Dermis microvascular lymphatic vessel endothelial cell (primary cell): ENCODE data around the gene KDM7A. TPM values are rescaled to one million over a fixed set of nuclear protein-coding genes. Genes with fewer than 3 reads are reported as not detected.
"Not testable (repeated sequence)": the region's sequence is repeated elsewhere in the genome, so short reads cannot be mapped to it uniquely, and the experiment has no call there.

Source experiments
- DNase-seq, 2 donors: peaks; one replicate each; pipeline versions ENCODE4 v3.0.0 to v3.0.0-alpha.2; 2010; ENCODE audit warnings: low read depth in 2 of 2
- total RNA-seq: library from RNA; depleted of rRNA; stranded (reverse); fragments of >200 nt; gene quantifications from 2 replicates; pipeline ENCODE4 v1.2.1, GENCODE V29; 2014

KDM7A gene
- total RNA-seq, 1 donor from 2014 or later, result 6.2 TPM

GRCh38 chr7:140200061-140200989 lies 23.5 kb upstream of the KDM7A start:
- DNase-seq, result peak; percentile 32 to 80

- DNase-seq, result no peak
These were observed 21.2 kb upstream of the KDM7A start for GRCh38 chr7:140197938-140198337.

GRCh38 chr7:140197218-140197890 lies 20.6 kb upstream of the KDM7A start:
- DNase-seq, result no peak

DNA sequence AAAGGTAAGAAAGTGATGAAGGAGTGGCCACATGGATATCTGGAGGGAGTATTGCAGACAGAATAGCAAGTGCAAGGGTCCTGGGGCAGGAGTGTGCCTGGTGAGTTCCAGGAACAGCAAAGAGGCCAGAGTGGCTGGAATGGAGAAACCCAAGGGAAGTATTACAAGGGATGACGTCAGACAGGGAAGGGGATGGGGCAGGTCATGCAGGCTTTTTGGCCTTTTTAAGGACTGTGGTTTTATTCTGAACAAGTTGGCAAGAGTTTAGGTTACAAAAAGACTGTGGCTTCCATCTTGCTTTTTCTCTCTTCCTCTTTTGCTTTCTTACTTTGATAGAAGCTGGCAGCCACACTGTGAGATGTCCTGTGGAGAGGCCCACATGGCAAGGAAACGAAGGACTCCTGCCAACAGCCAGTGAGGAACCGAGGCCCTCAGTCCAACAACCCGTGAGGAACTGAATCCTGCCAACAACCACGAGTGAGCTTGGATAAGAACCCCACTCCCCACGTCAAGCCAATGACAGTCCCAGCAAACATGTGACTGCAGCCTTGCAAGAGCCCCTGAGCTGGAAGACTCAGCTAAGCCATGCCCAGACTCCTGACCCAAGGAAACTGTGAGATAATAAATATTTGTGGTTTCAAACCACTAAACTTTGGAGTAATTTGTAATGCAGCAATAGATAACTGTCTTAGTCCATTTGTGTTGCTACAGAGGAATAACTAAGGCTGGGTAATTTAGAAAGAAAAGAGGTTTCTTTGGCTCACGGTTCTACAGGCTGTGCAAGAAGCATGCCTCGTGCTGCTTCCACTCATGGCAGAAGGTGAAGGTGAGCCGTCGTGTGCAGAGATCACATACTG lies 19.8 kb upstream of the KDM7A start:
- DNase-seq, result no peak

DNA sequence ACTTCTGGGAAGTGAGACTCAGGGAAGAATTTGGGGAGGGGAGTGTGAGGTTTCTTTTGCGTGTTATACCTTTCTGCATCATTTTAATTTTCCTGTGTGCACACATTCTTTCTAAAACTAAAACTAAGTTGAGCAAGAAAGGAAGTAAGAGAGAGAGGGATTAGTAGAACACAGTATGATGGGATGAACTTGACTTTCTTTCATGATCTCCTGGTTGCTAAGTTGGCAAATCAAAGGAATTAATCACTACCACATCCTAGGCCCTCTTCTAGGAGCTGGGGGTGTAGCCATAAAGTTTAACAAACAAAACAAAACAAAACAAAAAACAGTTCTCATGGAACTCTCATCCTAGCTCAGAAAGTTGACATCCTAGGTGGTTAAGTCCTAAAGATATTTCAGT lies 19.1 kb upstream of the KDM7A start:
- no peak for DNase-seq

- DNase-seq, result no peak
These were observed 15.8 kb upstream of the KDM7A start for GRCh38 chr7:140192620-140193019.

DNA sequence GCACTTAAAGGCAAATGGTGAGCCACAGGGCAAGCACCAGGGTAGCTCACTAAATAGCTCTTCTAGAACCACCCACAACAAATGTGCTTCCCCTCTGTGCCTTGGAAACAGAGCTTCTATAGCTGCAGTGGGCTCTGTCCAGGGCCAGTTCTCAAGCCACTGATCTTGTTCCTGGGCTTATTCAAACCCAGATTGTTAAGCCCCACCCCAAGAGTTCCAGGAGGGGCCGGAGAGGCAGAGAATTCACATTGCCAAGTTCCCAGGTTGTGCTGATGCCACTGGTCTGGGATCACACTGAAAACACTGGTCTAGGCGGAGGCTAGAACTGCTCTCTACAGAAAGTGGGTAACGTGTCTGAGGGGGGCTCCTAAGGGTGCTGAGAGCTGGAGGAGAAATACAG lies 15.4 kb upstream of the KDM7A start:
- DNase-seq, result no peak

- DNase-seq, result peak in 1 of 2 donors; percentile 8
These were observed 13.8 kb upstream of the KDM7A start for GRCh38 chr7:140190588-140190987.

- DNase-seq, result peak in 1 of 2 donors; percentile 30
These were observed 13.1 kb upstream of the KDM7A start for GRCh38 chr7:140189917-140190316.

DNA sequence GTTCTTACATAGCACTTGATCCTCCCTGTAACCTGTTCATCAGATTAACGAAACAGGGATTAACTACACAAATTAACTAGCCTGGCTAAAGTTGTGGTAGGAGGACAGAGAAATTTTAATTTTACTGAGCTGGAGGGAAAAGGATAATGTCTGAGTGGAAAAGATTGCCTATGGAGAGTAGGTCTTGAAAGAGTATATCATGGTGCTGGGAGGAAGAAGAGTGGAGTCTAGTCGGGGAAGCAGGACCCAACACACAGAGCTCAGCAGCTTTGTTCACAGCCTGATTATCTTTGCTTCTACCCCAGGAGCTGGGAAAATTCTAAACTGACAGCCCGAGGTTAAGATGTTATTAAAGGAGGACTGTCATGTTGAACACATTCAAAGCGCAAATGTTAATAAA lies 6.1 kb upstream of the KDM7A start:
- DNase-seq, result no peak

- DNase-seq, result no peak
These were observed 2.6 kb upstream of the KDM7A start for GRCh38 chr7:140179339-140179738.

GRCh38 chr7:140176122-140176701 lies 571 bp downstream of the KDM7A start:
- DNase-seq, result peak in 1 of 2 donors; percentile 28

- DNase-seq, result peak; percentile 87 to 97
These were observed 1.3 kb downstream of the KDM7A start for GRCh38 chr7:140175221-140176121.

DNA sequence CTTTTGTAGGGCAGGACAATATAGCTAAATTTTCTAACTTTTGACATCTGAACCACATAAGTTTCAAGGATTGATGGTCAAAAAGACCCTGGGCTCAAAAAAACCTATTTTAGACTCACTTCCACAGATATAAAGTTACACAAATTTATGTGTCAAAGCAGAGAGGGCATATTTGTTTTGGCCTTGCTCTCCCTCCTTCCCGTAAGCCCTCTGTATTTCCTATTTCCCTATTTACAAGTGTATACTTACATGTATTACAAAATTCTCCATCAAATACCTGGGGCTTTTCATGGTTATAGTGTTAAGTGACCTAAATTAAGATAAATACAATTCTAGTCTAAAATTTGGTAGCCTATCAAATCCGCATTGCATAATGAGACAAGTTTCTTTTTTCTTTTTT lies 2.6 kb downstream of the KDM7A start:
- no peak for DNase-seq

- no peak for DNase-seq
These were observed 6.4 kb downstream of the KDM7A start for GRCh38 chr7:140170375-140170774.

GRCh38 chr7:140168816-140169215 lies 8.0 kb downstream of the KDM7A start:
- DNase-seq, result no peak

GRCh38 chr7:140165422-140165821 lies 11.4 kb downstream of the KDM7A start:
- peak in 1 of 2 donors; percentile 50 for DNase-seq

- not testable (repeated sequence) for DNase-seq
These were observed 14.7 kb downstream of the KDM7A start for GRCh38 chr7:140162081-140162480.

DNA sequence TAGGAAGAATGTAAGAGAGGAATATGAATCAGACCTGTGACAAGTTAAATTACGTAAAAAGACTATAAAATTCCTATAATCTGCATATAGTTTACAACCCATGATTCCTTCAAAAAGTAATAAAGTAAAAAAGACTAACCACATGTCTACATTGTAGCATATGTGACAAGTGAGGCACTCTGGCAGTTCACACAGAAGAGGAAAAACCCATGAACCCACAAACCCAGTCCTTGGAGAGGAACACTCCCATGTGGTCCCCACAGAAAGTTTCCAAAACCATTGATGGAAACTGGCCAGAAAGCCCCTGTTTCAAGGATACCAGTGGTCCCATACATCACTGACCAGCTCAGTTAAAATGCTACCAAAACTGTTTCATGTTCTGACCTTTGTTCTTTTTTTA lies 15.7 kb downstream of the KDM7A start:
- DNase-seq, result no peak

DNA sequence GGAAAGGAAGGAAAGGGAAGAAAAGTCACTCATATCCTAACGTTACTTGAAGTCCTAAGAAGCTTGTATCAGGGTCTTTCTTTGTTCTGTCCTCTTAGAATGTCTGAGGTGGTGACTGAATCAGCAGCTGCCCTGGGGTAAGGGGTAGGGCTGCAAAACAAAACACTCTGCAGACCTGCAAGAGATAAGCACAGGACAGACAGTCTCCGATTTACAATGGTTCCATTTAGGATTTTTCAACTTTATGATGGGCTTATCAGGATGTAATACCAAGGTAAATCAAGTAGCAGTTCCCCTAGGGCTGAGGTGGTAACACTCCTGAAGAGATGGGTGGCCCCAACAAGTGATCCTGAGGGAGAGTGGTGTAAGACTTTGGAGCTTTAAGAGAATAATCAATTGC lies 16.5 kb downstream of the KDM7A start:
- DNase-seq, result no peak
